HG02623 (cell line): ENCODE measurements around the gene INHA.
A peak's percentile ranks its signal among the peaks of the same experiment; 100 is the strongest.

Source experiments
- ATAC-seq: cut with Tn5 transposase; IDR thresholded peaks from one replicate; pipeline ENCODE4 v1.9.1; 2021; ENCODE audit warnings: moderate library complexity; ENCODE audit not compliant: unreplicated experiment

The INHA gene

DNA sequence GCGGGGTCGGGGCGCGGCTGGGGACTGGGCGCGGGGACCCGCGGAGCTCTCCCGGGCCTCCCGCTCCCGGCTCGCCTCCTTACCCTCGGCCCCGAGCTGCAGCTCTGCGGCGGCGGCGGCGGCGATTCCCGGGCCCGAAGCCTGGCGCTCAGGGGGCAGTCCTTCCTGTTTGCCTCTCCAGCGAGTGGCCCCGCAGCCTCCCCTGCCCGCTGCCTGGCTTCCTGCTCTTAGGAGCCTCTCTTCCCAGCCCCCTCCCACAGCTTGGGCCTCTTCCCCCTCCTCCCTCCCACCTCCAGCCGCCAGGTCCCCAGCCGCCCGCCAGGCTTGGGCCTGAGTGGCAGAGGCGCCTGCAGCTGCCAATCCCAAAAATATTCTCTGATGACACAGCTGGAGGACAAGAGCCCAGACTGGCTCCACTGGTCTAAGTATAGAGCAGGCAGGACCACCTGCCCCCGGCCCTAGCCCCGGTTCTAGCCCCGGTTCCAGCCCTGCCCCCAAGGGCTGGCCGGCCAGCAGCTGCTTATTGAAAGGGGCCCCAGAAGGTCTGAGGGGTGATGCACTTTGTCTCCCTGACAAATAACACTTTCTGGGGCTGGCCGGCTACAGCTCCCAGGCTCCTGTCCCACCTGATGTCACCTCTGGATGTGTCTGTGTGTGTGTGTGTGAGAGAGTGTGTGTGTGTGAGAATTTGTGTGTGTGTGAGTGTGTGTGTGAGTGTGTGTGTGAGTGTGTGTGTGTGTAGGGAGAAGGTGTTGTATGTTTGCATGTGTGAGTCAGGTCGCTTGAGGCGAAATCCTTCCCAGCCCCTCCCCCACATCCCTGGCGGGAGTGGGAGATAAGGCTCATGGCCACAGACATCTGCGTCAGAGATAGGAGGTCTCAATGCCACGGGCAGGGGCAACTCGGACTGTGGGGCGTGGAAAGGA is 536 bp upstream of the INHA start, which contains the start of gene OBSL1:
Gene OBSL1, minus strand, starts transcription at position 229 of the 926 bp plus-strand sequence. CDS start 307 bp downstream, outside the sequence.
- ATAC-seq = no peak

DNA sequence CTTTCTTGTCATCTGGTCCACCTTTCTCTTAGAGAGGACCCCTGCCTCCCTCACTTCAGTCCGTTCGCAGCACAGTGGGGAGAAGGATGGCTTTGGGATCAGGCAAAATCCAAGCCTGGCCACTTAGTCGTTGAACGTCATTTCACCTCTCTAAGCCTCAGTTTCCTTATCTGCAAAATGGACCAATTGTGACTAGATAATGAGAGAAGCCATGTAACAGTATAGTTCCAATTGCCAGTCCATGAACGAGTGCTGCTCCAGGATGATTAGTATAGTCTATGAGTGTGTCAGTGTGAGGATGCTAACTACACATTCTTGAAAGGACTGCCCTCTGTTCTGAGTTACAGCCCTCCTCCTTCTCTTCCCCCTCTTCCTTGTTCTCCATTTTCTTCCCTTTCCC is 1.1 kb downstream of the INHA start:
- ATAC-seq = no peak

GRCh38 chr2:219574484-219575311 is 2.6 kb downstream of the INHA start:
- ATAC-seq = no peak

GRCh38 chr2:219575566-219576504 is 3.7 kb downstream of the INHA start:
- no peak for ATAC-seq

GRCh38 chr2:219576505-219577388 is 4.6 kb downstream of the INHA start:
- no peak for ATAC-seq

DNA sequence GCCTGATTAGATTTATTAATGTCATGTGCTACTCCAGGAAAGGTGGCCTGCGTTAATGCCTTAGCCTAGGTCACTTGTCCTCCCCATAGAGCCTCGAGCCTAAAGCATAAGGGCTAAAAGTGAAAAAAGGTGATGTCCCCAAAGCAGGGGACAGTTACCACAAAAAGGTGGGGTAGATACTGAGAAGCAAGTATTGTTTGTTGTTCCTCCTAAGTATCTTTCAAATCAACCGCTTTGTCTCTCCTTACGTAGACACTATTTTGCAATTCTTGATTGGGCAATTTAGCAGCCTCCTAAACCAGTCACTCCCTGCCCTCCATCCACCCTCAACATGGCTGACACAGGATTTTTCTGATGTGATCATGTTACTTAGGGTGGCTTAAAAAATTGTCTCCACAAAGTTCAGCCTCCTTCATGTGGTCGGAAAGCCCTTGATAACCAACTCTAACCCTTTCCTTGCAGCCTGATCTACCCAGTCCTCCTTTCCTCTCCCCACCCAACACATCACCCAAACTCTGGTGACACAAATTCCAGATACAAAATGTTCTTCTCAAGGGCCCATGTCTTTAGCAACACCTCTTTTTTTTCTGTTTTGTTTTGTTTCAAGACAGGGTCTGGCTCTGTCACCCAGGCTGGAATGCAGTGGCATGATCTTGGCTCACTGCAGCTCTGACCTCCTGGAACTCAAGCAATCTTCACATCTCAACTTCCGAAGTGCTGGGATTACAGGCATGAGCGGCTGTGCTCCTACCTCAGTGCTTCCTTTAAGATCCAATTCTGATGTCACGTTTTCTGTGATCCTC is 6.9 kb downstream of the INHA start:
- ATAC-seq = no peak

- no peak for ATAC-seq
These were observed 9.2 kb downstream of the INHA start for GRCh38 chr2:219581346-219581745.

- ATAC-seq = no peak
These were observed 19.0 kb downstream of the INHA start for GRCh38 chr2:219591091-219591490.

- no peak for ATAC-seq
These were observed 20.6 kb downstream of the INHA start for GRCh38 chr2:219592736-219593135.

- ATAC-seq = no peak
These were observed 21.0 kb downstream of the INHA start for GRCh38 chr2:219593154-219593553.

DNA sequence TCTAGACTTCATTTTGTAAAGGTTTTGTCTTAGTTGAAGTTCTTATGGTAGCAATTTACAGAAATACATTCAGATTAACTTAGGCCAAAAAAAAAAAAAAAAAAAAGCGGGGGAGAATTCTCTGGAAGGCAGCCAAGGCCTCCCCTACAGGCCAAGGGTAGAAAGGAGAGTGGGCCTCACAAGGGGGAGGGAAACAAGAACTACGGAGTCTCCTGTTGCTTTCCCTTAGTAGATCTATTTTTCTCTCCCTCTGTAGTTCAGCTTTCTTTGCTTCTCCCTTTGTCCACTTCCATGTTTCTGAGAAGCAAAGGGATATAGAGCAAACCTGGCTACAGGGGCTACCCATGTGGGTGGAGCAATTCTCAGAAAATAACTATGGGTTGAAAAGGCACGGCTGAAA is 23.1 kb downstream of the INHA start:
- no peak for ATAC-seq

DNA sequence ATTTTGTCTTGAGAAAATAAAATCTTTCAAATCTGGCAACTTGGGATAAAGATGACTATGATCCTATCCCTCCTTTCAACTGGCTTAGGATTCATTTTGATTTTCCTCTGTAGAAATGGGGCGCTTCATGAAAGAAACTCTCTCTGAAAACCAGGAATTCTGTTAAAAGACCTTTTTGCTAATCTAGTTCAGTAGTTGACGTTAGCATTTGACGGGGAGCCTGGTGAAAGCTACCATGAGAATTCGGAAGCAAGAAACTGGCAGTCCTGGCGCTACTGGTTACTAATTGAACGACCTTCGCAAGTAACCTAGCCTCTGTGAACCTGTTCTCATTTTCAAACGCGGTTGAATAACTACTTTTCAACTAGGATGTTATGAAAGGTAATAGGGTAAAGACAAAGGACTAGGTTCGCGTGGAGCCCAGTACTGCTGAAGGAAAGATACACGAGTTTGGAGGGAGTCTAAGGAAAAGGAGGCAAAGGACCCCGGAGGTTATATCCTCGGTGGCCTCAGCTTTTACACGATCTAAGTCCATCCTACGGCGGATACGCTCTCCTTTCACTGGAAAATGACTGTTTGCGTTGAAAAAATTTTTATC is 24.9 kb downstream of the INHA start:
- ATAC-seq = no peak

GRCh38 chr2:219597552-219598307 is 25.6 kb downstream of the INHA start, which contains the start of gene STK11IP:
Gene STK11IP (plus strand): TSS chr2:219597857. CDS start chr2:219598120, 263 bp downstream.
- ATAC-seq = peak; percentile 88

- no peak for ATAC-seq
These were observed 26.4 kb downstream of the INHA start for GRCh38 chr2:219598308-219599078.

DNA sequence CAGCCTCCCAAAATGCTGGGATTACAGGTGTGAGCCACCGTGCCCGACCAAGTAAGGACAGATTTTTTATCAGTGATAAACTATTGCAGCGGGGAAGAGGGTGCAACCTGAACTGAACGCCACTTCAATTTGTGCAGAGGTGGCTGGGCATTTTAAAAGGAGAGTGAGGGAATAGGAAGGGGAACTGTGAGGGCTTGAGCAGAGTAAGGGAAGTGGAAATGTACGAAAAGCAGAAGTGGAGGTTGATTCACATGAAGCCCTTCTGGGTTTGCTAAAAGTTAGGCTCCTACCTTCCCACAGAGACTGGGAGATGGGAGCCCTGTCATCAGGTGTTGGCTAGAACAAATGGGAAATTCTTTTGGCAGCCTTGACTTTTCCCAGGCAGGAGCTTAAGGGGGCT is 31.7 kb downstream of the INHA start:
- ATAC-seq = no peak

GRCh38 chr2:219605607-219605954 is 33.5 kb downstream of the INHA start:
- no peak for ATAC-seq

GRCh38 chr2:219607931-219608330 is 35.8 kb downstream of the INHA start:
- ATAC-seq = no peak
